Duodenal mucosa (tissue), 2 donors: ENCODE measurements around the gene RNF26.

ENCODE experiments used
- H3K27ac ChIP-seq: one replicate; pipeline ENCODE4 v1.7.0; 2013; ENCODE audit warnings: low read depth, low read length
- H3K27me3 ChIP-seq, 2 donors: one replicate each; pipeline ENCODE4 v1.7.0; 2013; ENCODE audit warnings: low read length in 2 of 2, control low read depth in 1 of 2; ENCODE audit not compliant: insufficient read depth in 2 of 2, control insufficient read depth in 1 of 2
- H3K36me3 ChIP-seq, 2 donors: one replicate each; pipeline ENCODE4 v1.7.0; 2013; ENCODE audit warnings: low read length in 2 of 2, control low read depth in 1 of 2; ENCODE audit not compliant: insufficient read depth in 2 of 2, control insufficient read depth in 1 of 2
- H3K4me1 ChIP-seq, 2 donors: one replicate each; pipeline ENCODE4 v1.7.0; 2013; ENCODE audit warnings: low read length in 2 of 2, control low read depth in 1 of 2; ENCODE audit not compliant: insufficient read depth in 2 of 2, control insufficient read depth in 1 of 2
- H3K4me3 ChIP-seq, 2 donors: one replicate each; pipeline ENCODE4 v1.7.0; 2013; ENCODE audit warnings: low read length in 2 of 2, low read depth in 1 of 2
- H3K9ac ChIP-seq, 2 donors: one replicate each; pipeline ENCODE4 v1.7.0; 2013; ENCODE audit warnings: low read length in 2 of 2, low read depth in 1 of 2
- H3K9me3 ChIP-seq, 2 donors: one replicate each; pipeline ENCODE4 v1.7.0; 2013; ENCODE audit warnings: low read length in 2 of 2, control low read depth in 1 of 2; ENCODE audit not compliant: control insufficient read depth in 1 of 2

The RNF26 gene

DNA sequence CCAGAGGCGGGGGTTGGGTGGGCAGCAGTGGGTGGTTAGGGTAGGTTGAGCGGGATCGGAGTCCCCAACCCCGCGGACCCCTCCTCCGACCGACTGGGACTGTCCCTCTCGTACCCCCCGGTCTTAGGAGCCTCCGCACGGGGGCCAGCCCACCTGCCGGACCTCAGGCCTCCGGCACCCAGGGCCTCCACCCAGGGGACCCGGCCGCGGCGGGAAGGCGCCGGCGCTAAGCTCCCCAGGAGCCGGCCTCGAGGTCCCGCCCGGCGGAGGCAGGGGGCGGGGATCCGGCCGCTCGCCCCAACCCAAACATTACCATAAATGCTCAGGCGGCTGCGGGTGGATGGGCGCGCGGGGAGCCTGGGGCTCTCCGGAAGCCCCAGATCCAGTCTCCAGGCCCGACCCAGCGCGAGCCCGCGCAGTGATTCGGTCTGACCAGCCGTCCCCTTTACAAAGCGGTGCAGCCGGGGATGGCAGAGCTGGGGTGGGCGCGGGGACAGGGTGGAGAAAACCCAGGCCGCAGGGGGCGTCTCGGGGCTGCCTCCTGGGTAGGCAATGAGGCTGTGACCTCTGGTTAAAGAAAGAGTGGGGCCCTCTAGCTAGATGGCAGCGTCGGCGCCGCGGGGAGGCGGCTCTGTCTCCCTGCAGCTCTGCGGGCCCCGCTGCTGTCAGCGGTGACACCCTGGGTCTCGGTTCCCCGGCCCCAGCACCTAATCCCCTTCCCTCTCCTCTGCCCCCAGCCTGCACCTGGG is 13.4 kb upstream of the RNF26 start:
- H3K36me3 ChIP-seq = no peaks in the 10 kb centered on the region
- H3K9me3 ChIP-seq = no peaks in the 10 kb centered on the region
- peak overlapping the region; percentile 64 to 65 for H3K9ac ChIP-seq
- peaks cover 9 to 44% of the 10 kb centered on the region in 2 donors for H3K4me1 ChIP-seq
- peak overlapping the region; percentile 68 to 74 for H3K4me3 ChIP-seq
- H3K27me3 ChIP-seq = peaks cover 16 to 31% of the 10 kb centered on the region in 2 donors
- H3K27ac ChIP-seq = peak overlapping the region; percentile 78

DNA sequence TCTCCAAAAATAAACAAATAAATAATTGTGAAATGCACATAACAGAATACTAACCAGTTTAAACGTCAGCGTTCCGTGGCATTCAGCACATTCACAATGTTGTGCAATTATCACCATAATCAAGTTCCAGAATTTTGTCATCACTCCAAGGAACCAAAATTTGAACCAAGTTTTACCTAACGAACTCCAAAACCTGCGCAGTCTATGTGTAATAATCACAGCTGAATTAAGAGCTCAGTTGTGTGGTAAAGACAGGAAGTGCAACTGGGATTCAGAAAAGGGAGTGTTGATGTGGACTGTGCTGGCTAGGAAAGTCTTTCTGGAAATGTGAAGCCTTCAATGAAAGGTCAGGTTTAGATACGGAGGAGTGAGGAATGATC is 12.0 kb upstream of the RNF26 start:
- Histone ChIP-seq H3K9ac (no peak overlapping the region), H3K4me1 (peaks cover 9 to 36% of the 10 kb centered on the region in 2 donors), H3K4me3 (peak overlapping the region in 1 of 2 donors; percentile 3), H3K36me3 (no peaks in the 10 kb centered on the region), H3K27me3 (peaks cover 8 to 21% of the 10 kb centered on the region in 2 donors), H3K27ac (no peak overlapping the region), H3K9me3 (no peaks in the 10 kb centered on the region)

DNA sequence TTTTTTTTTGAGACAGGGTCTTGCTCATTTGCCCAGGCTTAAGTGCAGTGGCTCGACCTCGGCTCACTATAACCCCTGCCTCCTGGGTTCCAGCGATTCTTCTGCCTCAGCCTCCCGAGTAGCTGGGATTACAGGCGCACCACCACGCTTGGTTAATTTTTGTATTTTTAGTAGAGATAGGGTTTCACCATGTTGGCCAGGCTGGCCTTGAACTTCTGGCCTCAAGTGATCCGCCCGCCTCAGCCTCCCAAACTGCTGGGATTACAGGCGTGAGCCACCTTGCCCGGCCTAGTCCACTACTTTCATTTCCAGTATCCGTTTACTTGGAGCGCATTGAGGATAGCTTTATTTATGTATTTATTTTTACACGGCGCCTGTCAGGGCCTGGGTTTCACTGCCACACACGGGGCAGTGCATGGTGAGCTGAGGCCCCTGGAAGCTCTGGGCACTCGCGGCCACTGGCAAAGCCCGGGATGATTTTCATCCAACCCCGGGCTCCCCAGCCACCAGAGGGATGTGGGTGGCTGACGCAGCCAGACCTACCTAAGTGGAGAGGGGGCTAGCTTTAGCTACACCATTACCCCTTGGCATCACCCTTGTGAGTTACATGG is 11.3 kb upstream of the RNF26 start:
- Histone ChIP-seq H3K27ac (no peak overlapping the region), H3K27me3 (peaks cover 1 to 14% of the 10 kb centered on the region in 2 donors), H3K4me1 (peaks cover 9 to 29% of the 10 kb centered on the region in 2 donors), H3K36me3 (no peaks in the 10 kb centered on the region), H3K4me3 (no peak overlapping the region), H3K9ac (no peak overlapping the region), H3K9me3 (no peaks in the 10 kb centered on the region)

DNA sequence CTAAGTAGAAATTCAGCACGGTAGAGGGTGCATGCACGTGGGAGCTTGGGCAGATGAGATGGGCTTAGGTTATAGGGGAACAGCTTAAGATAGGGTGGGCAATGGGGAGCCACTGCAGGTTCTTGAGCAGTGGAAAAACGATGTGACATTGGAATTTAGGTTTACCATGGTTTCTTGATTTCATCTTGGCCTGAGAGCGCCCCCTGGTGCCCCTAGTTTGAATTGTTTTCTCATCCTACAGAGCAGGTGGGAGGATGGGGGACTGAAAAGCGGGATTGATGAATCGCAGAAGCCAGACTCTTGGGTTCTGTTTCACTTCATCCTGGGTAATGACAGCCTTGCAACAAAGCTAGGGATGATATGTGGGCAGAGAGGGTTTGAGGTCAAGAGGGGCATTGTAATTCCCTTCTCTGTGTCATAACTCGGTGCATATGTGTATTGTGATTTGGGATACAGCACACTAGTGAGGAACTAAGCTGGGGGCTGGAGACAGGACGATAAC is 10.7 kb upstream of the RNF26 start:
- H3K4me3 ChIP-seq = no peak overlapping the region
- no peak overlapping the region for H3K9ac ChIP-seq
- no peak overlapping the region for H3K27ac ChIP-seq
- no peaks in the 10 kb centered on the region for H3K36me3 ChIP-seq
- H3K27me3 ChIP-seq = peaks cover 0 to 8% of the 10 kb centered on the region in 2 donors
- peaks cover 9 to 25% of the 10 kb centered on the region in 2 donors for H3K4me1 ChIP-seq
- H3K9me3 ChIP-seq = no peaks in the 10 kb centered on the region

DNA sequence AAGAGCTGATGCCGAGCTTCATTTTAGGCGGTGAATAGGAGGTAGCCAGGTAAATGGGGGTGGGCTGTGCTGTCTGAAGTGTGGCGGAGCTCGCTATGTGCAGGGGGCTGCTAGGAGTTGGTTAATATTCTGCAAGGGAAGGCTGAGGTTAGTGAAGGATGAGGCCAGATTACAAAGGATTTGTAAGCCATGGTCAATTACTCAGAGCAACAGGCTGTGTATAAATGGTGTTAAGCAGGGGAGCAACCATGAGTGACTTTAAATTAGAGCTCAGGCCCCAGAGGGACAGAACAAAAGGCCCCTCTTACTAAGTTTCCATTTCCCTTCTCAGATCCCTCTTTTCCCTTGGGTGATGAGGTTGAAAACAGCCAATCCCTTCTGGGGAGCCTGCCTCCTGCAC is 10.1 kb upstream of the RNF26 start:
- no peak overlapping the region for H3K9ac ChIP-seq
- no peak overlapping the region for H3K4me3 ChIP-seq
- no peaks in the 10 kb centered on the region for H3K36me3 ChIP-seq
- peaks cover 0 to 3% of the 10 kb centered on the region in 2 donors for H3K27me3 ChIP-seq
- no peaks in the 10 kb centered on the region for H3K9me3 ChIP-seq
- peaks cover 9 to 20% of the 10 kb centered on the region in 2 donors for H3K4me1 ChIP-seq
- no peak overlapping the region for H3K27ac ChIP-seq

DNA sequence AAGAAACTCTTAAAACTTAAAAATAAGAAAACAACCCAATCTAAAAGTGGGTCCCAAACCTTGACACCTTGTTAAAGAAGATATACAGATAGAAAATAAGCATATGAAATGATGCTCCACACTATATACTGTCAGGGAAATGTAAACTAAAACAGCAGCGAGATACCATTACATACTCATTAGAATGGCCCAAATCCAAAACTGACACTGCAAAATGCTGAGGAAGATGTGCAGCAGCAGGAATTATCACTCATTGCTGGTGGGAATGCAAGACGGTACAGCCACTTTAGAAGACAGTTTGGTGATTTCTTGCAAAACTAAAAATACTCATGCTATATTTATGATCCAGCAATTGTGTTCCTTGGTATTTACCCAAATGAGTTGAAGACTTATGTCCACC is 5.0 kb upstream of the RNF26 start:
- H3K27ac ChIP-seq = no peak overlapping the region
- H3K27me3 ChIP-seq = peaks cover 0 to 5% of the 10 kb centered on the region in 2 donors
- no peak overlapping the region for H3K9ac ChIP-seq
- H3K36me3 ChIP-seq = no peaks in the 10 kb centered on the region
- peaks cover 0 to 5% of the 10 kb centered on the region in 2 donors for H3K4me1 ChIP-seq
- no peak overlapping the region for H3K4me3 ChIP-seq
- no peaks in the 10 kb centered on the region for H3K9me3 ChIP-seq

DNA sequence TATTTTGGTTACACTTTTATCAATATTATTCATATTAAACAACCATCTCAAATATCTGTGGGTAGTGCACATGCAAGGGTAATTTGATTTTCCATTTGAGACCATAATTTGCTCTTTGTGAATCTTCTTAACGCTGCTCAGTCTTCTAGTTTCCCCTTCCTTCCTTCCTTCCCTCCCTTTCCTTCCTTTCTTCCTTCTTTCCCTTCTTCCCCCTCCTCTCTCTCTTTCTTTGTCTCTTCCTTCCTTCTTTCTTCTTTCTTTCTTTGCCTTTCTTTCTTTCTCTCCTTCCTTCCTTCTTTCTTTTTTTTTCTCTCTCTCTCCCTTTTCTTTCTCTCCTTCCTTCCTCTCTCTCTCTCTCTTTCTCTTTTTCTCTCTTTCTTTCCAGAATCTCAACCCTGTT is 4.1 kb upstream of the RNF26 start:
- H3K4me3 ChIP-seq = no peak overlapping the region
- H3K27me3 ChIP-seq = peaks cover 0 to 5% of the 10 kb centered on the region in 2 donors
- H3K27ac ChIP-seq = no peak overlapping the region
- H3K9ac ChIP-seq = no peak overlapping the region
- peaks cover 4 to 12% of the 10 kb centered on the region in 2 donors for H3K4me1 ChIP-seq
- H3K9me3 ChIP-seq = no peaks in the 10 kb centered on the region
- H3K36me3 ChIP-seq = no peaks in the 10 kb centered on the region

DNA sequence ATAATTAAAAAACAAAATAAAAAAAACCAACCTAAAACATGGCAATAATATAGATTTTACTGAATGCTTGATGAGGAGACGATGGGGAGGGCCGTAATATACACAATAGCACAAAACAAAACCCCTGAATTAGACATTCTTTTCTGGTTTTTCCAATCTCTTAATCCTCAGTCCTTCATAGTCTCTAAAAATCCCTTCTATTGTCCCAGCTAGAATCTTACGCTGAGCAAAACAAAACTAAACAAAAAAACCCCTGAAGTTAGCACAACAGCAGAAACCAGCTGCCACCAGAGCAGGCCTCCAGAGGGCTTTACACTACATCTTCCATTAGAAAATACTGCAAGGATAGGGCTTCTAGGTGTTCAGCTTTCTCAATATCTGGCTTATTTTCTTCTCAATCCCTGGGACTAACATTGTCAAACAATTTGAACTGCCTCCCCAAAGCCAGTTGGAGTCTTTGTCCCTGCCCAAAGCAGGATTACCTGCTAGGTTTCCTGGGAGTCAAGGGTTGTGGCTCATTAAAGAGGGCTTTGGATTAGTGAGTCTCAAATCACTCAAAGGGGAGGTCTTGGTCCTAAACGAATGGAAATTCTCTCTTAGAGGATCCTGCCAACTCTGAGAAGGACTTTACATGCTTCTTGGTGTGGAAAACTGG is 2.1 kb upstream of the RNF26 start:
- Histone ChIP-seq H3K27ac (no peak overlapping the region), H3K4me1 (peaks cover 15 to 31% of the 10 kb centered on the region in 2 donors), H3K9me3 (no peaks in the 10 kb centered on the region), H3K27me3 (peaks cover 0 to 5% of the 10 kb centered on the region in 2 donors), H3K9ac (no peak overlapping the region), H3K36me3 (peaks cover 0 to 4% of the 10 kb centered on the region in 2 donors), H3K4me3 (no peak overlapping the region)

DNA sequence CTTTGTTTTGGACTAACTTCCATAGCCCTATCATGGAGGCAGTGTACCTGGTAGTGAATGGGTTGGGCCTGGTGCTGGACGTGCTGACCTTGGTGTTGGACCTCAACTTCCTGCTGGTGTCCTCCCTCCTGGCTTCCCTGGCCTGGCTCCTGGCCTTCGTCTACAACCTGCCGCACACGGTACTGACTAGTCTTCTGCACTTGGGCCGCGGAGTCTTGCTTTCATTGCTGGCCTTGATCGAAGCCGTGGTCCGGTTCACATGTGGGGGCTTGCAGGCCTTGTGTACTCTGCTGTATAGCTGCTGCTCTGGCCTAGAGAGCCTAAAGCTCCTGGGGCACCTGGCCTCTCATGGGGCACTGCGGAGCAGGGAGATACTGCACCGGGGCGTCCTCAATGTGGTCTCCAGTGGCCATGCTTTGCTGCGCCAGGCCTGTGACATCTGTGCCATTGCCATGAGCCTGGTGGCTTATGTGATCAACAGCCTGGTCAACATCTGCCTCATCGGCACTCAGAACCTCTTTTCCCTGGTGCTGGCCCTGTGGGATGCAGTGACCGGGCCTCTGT is 846 bp downstream of the RNF26 start:
- peaks cover 0 to 3% of the 10 kb centered on the region in 2 donors for H3K27me3 ChIP-seq
- peaks cover 30 to 52% of the 10 kb centered on the region in 2 donors for H3K4me1 ChIP-seq
- H3K4me3 ChIP-seq = peak overlapping the region; percentile 95 to 98
- peaks cover 0 to 4% of the 10 kb centered on the region in 2 donors for H3K36me3 ChIP-seq
- peak overlapping the region; percentile 81 to 91 for H3K9ac ChIP-seq
- H3K27ac ChIP-seq = no peak overlapping the region
- H3K9me3 ChIP-seq = no peaks in the 10 kb centered on the region
